ENCODE measurements around the gene ZAR1.
"Not testable (repeated sequence)": the region's sequence is repeated elsewhere in the genome, so short reads cannot be mapped to it uniquely, and the experiment has no call there.

Gene ZAR1
- total RNA-seq = 0 to 0.13 (median 0) reads per million in 18 experiments

GRCh38 chr4:48490012-48490679 is at the start of gene ZAR1:
Gene ZAR1 (plus strand): TSS chr4:48490252. CDS start chr4:48490292, 40 bp downstream.
- DNase-seq = no peak

DNA sequence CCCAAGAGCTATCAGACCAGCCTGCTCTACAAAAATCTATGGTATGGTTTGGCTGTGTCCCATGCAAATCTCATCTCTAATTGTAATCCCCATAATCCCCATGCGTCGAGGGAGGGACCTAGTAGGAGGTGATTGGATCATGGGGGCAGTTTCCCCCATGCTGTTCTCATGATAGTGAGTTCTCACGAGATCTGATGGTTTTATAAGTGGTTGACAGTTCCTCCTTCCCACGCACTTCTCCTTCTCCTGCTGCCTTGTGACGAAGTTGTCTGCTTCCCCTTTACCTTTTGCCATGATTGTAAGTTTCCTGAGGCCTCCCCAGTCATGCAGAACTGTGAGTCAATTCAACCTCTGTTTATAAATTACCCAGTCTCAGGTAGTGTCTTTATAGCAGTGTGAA is 49.1 kb upstream of the ZAR1 start:
- DNase-seq = peak; percentile 46 to 69

- DNase-seq = peak in 1 of 2 donors; percentile 7
These were observed 44.3 kb upstream of the ZAR1 start for GRCh38 chr4:48445704-48446103.

DNA sequence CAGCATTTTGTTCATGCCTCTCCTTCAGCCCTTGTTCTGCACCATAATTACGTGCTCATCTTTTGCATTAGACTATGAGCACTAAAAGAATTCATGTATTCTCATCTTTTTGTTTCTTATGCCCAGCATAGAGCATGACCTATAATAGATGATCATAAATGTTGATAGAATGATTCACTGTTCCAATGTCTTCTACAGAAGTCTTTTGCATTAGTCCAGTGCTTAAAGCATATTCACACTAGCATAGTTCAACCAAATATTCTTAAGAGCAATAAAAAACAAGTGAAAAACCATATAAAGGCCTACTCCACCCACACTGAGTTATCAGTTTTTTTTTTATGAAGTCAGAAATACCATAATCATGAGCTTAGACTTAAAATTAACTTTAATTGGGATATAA is 43.4 kb upstream of the ZAR1 start:
- DNase-seq = no peak

GRCh38 chr4:48449151-48449550 is 40.9 kb upstream of the ZAR1 start:
- no peak for DNase-seq

DNA sequence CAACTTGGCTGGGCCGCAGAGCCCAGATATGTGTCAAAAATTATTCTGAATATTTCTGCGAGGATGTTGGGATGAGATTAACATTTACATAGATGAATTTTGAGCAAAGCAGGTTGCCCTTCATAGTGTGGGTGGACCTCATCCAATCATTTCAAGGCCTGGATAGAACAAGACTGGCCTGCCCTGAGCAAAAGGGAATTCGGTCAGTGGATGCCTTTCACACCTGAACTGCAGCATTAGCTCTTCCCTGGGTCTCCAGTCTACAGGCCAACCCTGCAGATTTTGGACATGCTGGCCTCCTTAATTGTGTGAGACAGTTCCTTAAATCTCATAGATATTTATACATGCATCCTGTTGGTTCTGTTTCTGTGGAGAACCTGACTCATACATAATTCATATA is 39.3 kb upstream of the ZAR1 start:
- DNase-seq = no peak

DNA sequence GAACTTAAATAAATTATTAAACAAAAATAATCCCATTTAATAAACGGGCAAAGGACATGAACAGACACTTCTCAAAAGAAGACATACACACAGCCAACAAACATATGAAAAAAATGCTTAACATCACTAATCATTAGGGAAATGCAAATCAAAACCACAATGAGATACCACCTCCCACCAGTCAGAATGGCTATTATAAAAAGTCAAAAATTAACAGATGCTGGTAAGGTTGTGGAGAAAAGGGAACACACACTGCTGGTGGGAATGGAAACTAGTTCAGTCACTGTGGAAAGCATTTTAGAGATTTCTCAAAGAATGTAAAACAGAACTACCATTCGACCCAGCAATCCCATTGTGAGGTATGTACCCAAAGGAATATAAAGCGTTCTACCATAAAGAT is 38.4 kb upstream of the ZAR1 start:
- not testable (repeated sequence) for DNase-seq

- DNase-seq = no peak
These were observed 35.5 kb upstream of the ZAR1 start for GRCh38 chr4:48454591-48454990.

DNA sequence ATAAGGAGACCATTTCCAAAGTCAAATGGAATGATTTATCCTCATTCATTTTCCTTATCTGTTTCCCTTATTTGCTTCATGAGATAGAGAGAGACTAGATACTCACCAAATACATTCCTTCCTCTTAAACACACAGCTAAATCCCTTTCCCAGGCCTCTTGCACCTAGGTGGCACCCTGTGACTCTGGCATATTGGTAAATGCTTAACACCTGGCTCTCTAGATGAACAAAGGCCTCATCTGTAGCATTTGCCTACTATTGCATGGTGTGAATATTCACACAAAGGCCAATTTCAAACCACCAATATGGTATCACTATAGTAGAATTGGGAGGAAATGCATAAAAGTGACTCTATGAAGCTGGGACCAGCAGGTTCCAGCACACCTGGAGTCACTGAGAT is 29.1 kb upstream of the ZAR1 start:
- no peak for DNase-seq

DNA sequence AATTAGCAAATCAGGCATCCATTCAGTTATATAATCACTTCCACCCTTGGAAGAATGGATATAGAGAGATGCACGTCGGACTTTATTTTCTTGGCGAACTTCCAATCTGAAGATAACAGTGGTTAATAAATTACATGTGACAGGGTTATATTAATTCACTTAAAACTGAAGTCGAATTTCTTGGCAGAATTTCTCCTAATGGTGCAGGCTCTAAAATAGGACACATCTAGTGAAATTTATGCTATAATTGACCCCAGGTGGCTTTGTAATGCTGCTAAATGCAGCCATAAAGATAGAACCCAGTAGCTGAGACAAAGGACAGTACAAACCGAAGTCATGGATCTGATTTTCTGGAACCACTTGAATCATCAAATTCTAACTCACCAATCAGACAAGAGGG is 27.7 kb upstream of the ZAR1 start:
- DNase-seq = no peak

DNA sequence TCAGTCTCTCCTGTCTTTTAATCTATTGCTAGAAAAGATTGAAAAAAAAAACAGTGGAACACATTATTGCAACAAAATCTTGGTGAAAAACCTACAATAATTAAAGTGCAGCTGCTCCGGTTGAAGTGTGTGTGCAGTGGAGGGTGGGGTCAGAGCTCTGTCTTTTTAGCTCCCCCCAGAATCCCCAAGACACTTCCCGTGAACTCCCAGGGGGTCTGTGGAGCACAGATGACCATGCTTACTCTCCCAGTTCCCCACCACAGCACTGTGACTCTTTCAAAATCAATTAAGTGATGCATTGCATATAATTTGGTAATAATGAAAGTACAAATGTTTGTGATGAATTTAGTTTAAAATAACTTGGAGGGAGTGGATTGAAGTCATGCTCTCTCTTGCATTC is 22.6 kb upstream of the ZAR1 start:
- DNase-seq = no peak

GRCh38 chr4:48467891-48468290 is 22.2 kb upstream of the ZAR1 start:
- DNase-seq = no peak

DNA sequence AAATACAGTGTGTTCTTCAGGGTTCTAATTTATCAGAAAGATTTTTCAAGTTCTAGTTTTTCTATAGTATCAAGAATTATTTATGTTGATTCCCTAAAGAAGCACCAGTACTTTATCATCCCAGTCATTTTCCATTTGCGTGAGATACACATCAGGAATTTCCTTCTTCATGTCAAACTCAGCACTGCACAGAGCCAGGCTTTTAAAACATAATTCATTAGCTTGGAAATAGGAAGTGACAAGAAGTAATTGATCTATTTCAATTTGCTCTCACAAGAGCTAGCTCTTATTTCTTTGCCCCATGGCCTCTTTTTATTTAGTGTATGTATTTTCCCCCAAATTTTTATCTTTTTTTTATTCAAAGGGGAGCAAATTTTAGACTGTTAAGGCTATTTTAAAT is 19.9 kb upstream of the ZAR1 start:
- DNase-seq = no peak

GRCh38 chr4:48470570-48470969 is 19.5 kb upstream of the ZAR1 start:
- no peak for DNase-seq

DNA sequence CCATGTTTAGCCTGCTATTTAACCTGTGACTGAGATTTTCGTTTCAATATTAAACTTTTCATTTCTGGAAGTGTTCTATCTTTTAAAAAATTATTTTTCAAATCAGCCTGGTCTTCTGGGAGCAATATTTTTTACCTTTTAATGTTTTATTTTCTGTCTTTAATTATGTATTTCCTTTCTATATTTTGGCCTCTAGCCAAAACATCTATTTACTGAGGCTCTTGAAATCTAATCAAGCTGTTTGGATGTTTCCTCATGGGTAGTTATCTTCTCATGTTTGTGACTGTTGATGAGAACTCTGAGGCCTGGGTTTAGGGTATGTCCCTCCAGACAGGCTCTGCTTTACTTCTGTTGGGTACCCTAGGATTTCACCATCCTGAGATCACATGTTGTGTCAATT is 17.3 kb upstream of the ZAR1 start:
- DNase-seq = no peak

GRCh38 chr4:48475770-48476169 is 14.3 kb upstream of the ZAR1 start:
- no peak for DNase-seq

DNA sequence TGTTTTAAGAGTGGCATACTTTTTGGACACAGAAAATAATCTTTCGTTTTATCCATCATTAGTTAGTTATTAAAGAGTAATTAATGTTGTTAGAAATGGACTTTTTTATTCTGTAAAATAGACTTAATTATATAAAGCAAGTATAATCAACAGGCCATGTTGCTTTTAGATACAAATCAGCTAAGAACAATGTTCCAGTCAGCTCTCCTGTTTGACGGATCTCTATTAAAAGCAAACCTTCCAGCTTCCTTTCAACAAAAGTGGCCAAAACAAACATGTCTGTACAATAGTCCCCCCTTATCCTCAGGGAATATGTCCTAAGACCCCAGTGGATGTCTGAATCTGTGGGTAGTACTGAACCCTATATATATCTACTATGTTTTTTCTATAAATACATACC is 11.8 kb upstream of the ZAR1 start:
- DNase-seq = no peak

DNA sequence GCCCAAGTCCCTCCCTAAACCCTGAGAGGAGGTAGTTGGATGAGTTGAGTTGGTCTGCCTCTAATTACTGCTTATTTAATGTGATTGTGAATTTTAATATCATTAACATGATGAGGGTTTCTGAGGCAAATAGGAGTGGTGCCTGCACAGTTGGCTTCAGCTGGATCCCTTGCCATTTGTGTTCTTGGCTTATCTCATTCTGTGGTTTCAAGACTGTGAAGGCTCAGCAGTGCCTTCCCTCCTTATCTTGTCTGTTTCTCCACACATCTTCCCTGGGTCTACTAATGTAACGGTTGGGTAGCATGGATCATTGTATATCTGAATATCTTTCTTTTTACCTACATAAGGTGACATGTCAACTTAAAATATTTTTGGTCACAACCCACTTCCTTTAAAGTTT is 8.5 kb upstream of the ZAR1 start:
- DNase-seq = no peak

DNA sequence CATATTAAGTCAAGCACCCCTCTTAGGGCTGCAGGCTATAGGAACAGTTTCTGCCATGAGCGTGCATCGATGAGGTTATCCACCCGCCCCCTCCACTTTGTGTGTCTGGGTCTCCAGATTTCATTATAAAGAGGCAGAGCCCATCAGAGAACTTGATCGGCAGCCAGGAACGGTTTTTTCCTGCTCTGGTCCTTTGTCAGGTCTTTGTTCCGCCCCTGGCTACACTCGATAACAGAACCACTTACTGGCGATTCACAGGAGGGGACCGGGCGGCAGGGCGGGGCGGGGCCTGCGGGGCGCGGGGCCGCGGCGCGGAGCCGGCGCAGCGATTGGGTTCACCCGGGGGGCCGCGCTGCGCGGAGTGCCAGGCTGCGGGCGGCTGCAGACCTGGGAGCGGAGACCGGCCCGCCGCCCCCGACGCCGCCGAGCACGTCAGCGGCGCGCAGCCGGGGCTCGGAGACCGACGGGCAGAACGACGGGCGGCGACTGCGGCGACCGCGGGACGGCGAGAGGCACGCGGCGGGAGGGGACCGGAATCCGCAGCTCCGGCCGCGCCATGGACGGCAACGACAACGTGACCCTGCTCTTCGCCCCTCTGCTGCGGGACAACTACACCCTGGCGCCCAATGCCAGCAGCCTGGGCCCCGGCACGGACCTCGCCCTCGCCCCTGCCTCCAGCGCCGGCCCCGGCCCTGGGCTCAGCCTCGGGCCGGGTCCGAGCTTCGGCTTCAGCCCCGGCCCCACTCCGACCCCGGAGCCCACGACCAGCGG is 6.9 kb upstream of the ZAR1 start, which contains the start of gene SLC10A4:
Gene SLC10A4, plus strand, starts transcription at position 338 of the 771 bp plus-strand sequence. Its CDS starts 219 bp downstream, at position 557.
- DNase-seq = no peak

- no peak for DNase-seq
These were observed 6.1 kb upstream of the ZAR1 start for GRCh38 chr4:48483777-48484493.

GRCh38 chr4:48484494-48485168 is 5.4 kb upstream of the ZAR1 start:
- no peak for DNase-seq

DNA sequence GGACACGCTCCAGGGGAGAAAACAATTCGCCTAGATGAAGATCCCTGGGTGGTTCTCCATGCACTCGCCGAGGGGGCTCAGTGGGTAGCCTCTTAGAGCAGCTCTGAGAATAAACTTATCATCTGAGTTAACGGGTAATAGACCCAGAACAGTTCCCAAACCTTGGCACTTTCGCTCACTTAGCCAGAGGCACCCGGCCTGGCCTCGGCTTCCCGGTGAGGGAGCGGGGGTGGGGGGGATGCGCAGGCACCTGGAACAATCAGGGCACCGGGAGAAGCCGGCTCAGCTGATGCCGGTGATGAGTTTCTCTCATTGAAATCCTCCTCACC is 405 bp upstream of the ZAR1 start:
- no peak for DNase-seq
